Upper lobe of right lung (tissue), 1 donor: ENCODE data around the gene CDH19. TPM values are rescaled to one million over a fixed set of nuclear protein-coding genes. Genes with fewer than 3 reads are reported as not detected.

Experiments
- ATAC-seq: fragments of 200-7000 bp; cut with Tn5 transposase; one replicate; pipeline ENCODE4 v1.9.1; 2020; ENCODE audit warnings: mild to moderate bottlenecking, moderate library complexity
- DNase-seq: peaks from one replicate; pipeline ENCODE4 v3.0.0-alpha.2; 2020
- H3K27ac ChIP-seq: fragments of 200-600 bp; one replicate; pipeline ENCODE4 v1.8.0; 2022
- H3K27me3 ChIP-seq: fragments of 200-600 bp; one replicate; pipeline ENCODE4 v1.8.0; 2022; ENCODE audit warnings: mild to moderate bottlenecking
- H3K36me3 ChIP-seq: fragments of 200-600 bp; one replicate; pipeline ENCODE4 v1.8.0; 2022
- H3K4me1 ChIP-seq: fragments of 200-600 bp; one replicate; pipeline ENCODE4 v1.8.0; 2022
- H3K4me3 ChIP-seq: fragments of 200-600 bp; one replicate; pipeline ENCODE4 v1.8.0; 2022; ENCODE audit warnings: mild to moderate bottlenecking
- H3K9me3 ChIP-seq: fragments of 200-600 bp; one replicate; pipeline ENCODE4 v1.8.0; 2022
- CTCF ChIP-seq: fragments of 200-600 bp; IDR thresholded peaks from one replicate; pipeline ENCODE4 v1.8.0; 2022; ENCODE audit warnings: antibody characterized with exemption
- intact Hi-C: fragments of 100-400 bp; cut with DNase I; formaldehyde crosslinking; loops from one replicate; pipeline ENCODE4 v1.11.0; 2022
- total RNA-seq: library from RNA; stranded (reverse); fragmentation: NEBNext Ultra II Directional; extraction: Animal tissue kit (Norgen Biotek cat#: 25700); gene quantifications from one replicate; pipeline ENCODE4 v1.2.1, GENCODE V29; 2021
- donor health status: DM: no; HTN: yes; CAD: no; lungs with severe emphysema.

The CDH19 gene
- total RNA-seq, 1 donor from 2014 or later: 1.4 TPM

DNA sequence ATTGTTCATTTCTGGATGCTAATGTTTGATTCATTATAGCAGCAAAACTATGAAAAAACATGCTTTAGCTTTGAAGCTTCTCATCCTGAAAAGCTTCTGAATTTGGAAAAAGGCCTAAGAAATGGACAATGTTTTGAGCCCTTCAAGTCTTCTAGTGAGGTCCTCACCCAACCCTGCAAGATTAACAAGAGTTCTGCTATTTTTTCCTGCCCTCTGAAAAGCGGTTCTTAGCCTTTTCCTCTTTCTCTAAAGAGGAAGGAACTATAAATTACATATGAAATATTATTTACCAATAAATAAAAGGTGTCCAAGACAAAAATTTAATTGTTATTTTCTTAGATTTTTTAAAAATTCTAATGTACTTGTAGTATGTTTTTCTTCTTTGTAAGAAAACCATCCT lies 19.9 kb upstream of the CDH19 start:
- no peaks in the 10 kb centered on the region for H3K4me1 ChIP-seq
- intact Hi-C loops: no loop called here
- H3K4me3 ChIP-seq: no peak overlapping the region
- no peaks in the 10 kb centered on the region for H3K9me3 ChIP-seq
- TF ChIP-seq CTCF: no peak
- H3K36me3 ChIP-seq: no peaks in the 10 kb centered on the region
- H3K27ac ChIP-seq: no peak overlapping the region
- no peak for DNase-seq
- ATAC-seq: no peak
- no peaks in the 10 kb centered on the region for H3K27me3 ChIP-seq

- H3K4me1 ChIP-seq: no peaks in the 10 kb centered on the region
- intact Hi-C loops: no loop called here
- H3K4me3 ChIP-seq: no peak overlapping the region
- no peak for TF ChIP-seq CTCF
- ATAC-seq (no peak), DNase-seq (no peak)
- H3K27me3 ChIP-seq: no peaks in the 10 kb centered on the region
- H3K27ac ChIP-seq: no peak overlapping the region
- H3K36me3 ChIP-seq: no peaks in the 10 kb centered on the region
- H3K9me3 ChIP-seq: no peaks in the 10 kb centered on the region
Observed at GRCh38 chr18:66621816-66622576, 18.1 kb upstream of the CDH19 start.

DNA sequence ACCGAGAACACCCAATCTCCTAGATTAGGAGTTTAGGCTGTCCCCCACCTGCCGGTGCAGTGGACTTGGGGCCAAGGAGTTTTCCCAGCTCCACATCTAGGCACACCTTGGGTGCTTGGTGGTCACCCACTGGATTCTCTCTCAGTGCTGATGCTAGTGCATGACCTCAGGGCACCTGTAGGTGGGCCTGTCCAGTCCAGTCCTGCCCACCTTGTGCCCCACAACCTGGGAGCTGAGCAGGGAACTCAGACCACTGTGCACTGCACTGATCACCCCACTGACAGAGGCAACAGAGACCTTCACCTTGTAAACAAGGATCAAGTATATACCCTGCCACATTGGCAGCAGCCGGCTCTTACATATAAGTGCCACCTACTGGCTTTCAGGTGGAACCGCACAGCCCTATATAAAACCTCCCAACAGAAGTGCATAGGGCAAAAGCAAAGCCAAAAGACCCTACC lies 12.7 kb upstream of the CDH19 start:
- Histone ChIP-seq H3K27ac (no peak overlapping the region), H3K27me3 (no peaks in the 10 kb centered on the region), H3K36me3 (no peaks in the 10 kb centered on the region), H3K4me3 (no peak overlapping the region), H3K4me1 (no peaks in the 10 kb centered on the region), H3K9me3 (no peaks in the 10 kb centered on the region)
- peak; percentile 63 for ATAC-seq
- TF ChIP-seq CTCF: peak; percentile 33
- no peak for DNase-seq
- intact Hi-C loops: no loop called here

- DNase-seq: no peak
- intact Hi-C loops: no loop called here
Observed at GRCh38 chr18:66615176-66615575, 11.3 kb upstream of the CDH19 start.

GRCh38 chr18:66607632-66608031 lies 3.7 kb upstream of the CDH19 start:
- Histone ChIP-seq H3K9me3 (no peaks in the 10 kb centered on the region), H3K4me1 (no peaks in the 10 kb centered on the region), H3K4me3 (no peak overlapping the region), H3K36me3 (no peaks in the 10 kb centered on the region), H3K27ac (no peak overlapping the region), H3K27me3 (no peaks in the 10 kb centered on the region)
- ATAC-seq (no peak), DNase-seq (no peak)
- intact Hi-C loops: no loop called here
- no peak for TF ChIP-seq CTCF

More at GRCh38 chr18:66615176-66615575, 11.3 kb upstream of the CDH19 start:
- Histone ChIP-seq H3K4me3 (no peak overlapping the region), H3K27me3 (no peaks in the 10 kb centered on the region), H3K9me3 (no peaks in the 10 kb centered on the region), H3K36me3 (no peaks in the 10 kb centered on the region), H3K27ac (no peak overlapping the region), H3K4me1 (no peaks in the 10 kb centered on the region)
- no peak for TF ChIP-seq CTCF
- no peak for ATAC-seq
